SK-N-SH treated with all-trans-retinoic acid at 6 μM for 48 hours (cell line): ENCODE data around the gene UVRAG.

Experiments
- ZFP3 ChIP-seq: fragments of 250-450 bp; sonication (Bioruptor Pico); IDR thresholded peaks from 2 replicates; pipeline ENCODE4 v1.5.0; 2020; ENCODE audit warnings: mild to moderate bottlenecking, moderate library complexity
- ZFP30 ChIP-seq: fragments of 450-650 bp; formaldehyde crosslinking; IDR thresholded peaks from 2 replicates; pipeline ENCODE4 v1.5.0; 2022; ENCODE audit warnings: mild to moderate bottlenecking, moderate library complexity

- no peak for TF ChIP-seq ZFP30 (CRISPR knock-in tag)
- no peak for TF ChIP-seq ZFP3 (CRISPR knock-in tag)
Measured at GRCh38 chr11:75859614-75860013, 44.6 kb downstream of the UVRAG start.
